DMS79 (cell line): ENCODE results near the gene MOBP.

Source experiments
- DNase-seq: peaks from one replicate; lab custom pipeline; 2025; lab: John Stamatoyannopoulos, UW

MOBP gene

GRCh38 chr3:39541917-39542329, 74.4 kb downstream of the MOBP start:
- DNase-seq, result no peak

- DNase-seq, result no peak
Measured at GRCh38 chr3:39542588-39542988, 75.1 kb downstream of the MOBP start.

GRCh38 chr3:39548282-39548681, 80.8 kb downstream of the MOBP start:
- DNase-seq, result no peak

GRCh38 chr3:39550354-39551051, 83.0 kb downstream of the MOBP start:
- DNase-seq, result no peak
